GM21529 (cell line): ENCODE results near the gene KRTAP10-7.
"Not testable (repeated sequence)": the region's sequence is repeated elsewhere in the genome, so short reads cannot be mapped to it uniquely, and the experiment has no call there.

Experiments used
- ATAC-seq: cut with Tn5 transposase; IDR thresholded peaks from one replicate; pipeline ENCODE4 v1.9.1; 2021; ENCODE audit not compliant: unreplicated experiment

Gene KRTAP10-7

GRCh38 chr21:44609193-44609592, 8.8 kb downstream of the KRTAP10-7 start:
- ATAC-seq: no peak

GRCh38 chr21:44610157-44610843, 9.9 kb downstream of the KRTAP10-7 start:
- not testable (repeated sequence) for ATAC-seq

- ATAC-seq: no peak
These were observed 11.2 kb downstream of the KRTAP10-7 start for GRCh38 chr21:44611551-44611950.

GRCh38 chr21:44612029-44612486, 11.7 kb downstream of the KRTAP10-7 start, which contains the start of gene KRTAP10-8:
Gene KRTAP10-8 (plus strand): TSS chr21:44612079. CDS start chr21:44612101, 22 bp downstream.
- no peak for ATAC-seq

- ATAC-seq: no peak
These were observed 12.4 kb downstream of the KRTAP10-7 start for GRCh38 chr21:44612669-44613229.

- ATAC-seq: no peak
These were observed 13.2 kb downstream of the KRTAP10-7 start for GRCh38 chr21:44613386-44614155.

- no peak for ATAC-seq
These were observed 13.8 kb downstream of the KRTAP10-7 start for GRCh38 chr21:44614161-44614631.

GRCh38 chr21:44614961-44615391, 14.6 kb downstream of the KRTAP10-7 start:
- no peak for ATAC-seq

GRCh38 chr21:44615466-44615865, 15.1 kb downstream of the KRTAP10-7 start:
- no peak for ATAC-seq

- no peak for ATAC-seq
These were observed 15.7 kb downstream of the KRTAP10-7 start for GRCh38 chr21:44615911-44616590.

GRCh38 chr21:44616591-44616926, 16.2 kb downstream of the KRTAP10-7 start:
- ATAC-seq: no peak

- no peak for ATAC-seq
These were observed 16.7 kb downstream of the KRTAP10-7 start for GRCh38 chr21:44617071-44617501.

GRCh38 chr21:44618504-44618903, 18.1 kb downstream of the KRTAP10-7 start:
- ATAC-seq: no peak

- no peak for ATAC-seq
These were observed 18.5 kb downstream of the KRTAP10-7 start for GRCh38 chr21:44618909-44619308.

GRCh38 chr21:44619886-44620285, 19.5 kb downstream of the KRTAP10-7 start:
- ATAC-seq: no peak

GRCh38 chr21:44623575-44623974, 23.2 kb downstream of the KRTAP10-7 start:
- no peak for ATAC-seq

GRCh38 chr21:44625756-44626155, 25.4 kb downstream of the KRTAP10-7 start:
- no peak for ATAC-seq

GRCh38 chr21:44626262-44626661, 25.9 kb downstream of the KRTAP10-7 start:
- no peak for ATAC-seq

- ATAC-seq: no peak
These were observed 26.3 kb downstream of the KRTAP10-7 start, which contains the start of gene KRTAP10-9 for GRCh38 chr21:44626673-44627143. Gene KRTAP10-9 (plus strand): TSS chr21:44627093. CDS start chr21:44627172, 79 bp downstream.

GRCh38 chr21:44627181-44627822, 26.9 kb downstream of the KRTAP10-7 start:
- ATAC-seq: not testable (repeated sequence)
